HG02763 (cell line): ENCODE results near the gene PLEKHA6.
"Not testable (repeated sequence)": the region's sequence is repeated elsewhere in the genome, so short reads cannot be mapped to it uniquely, and the experiment has no call there.

ENCODE experiments used
- ATAC-seq: cut with Tn5 transposase; IDR thresholded peaks from one replicate; pipeline ENCODE4 v1.9.1; 2021; ENCODE audit warnings: mild to moderate bottlenecking, moderate library complexity; ENCODE audit not compliant: unreplicated experiment

Gene PLEKHA6

GRCh38 chr1:204337036-204337429, 22.7 kb downstream of the PLEKHA6 start:
- ATAC-seq: no peak

DNA sequence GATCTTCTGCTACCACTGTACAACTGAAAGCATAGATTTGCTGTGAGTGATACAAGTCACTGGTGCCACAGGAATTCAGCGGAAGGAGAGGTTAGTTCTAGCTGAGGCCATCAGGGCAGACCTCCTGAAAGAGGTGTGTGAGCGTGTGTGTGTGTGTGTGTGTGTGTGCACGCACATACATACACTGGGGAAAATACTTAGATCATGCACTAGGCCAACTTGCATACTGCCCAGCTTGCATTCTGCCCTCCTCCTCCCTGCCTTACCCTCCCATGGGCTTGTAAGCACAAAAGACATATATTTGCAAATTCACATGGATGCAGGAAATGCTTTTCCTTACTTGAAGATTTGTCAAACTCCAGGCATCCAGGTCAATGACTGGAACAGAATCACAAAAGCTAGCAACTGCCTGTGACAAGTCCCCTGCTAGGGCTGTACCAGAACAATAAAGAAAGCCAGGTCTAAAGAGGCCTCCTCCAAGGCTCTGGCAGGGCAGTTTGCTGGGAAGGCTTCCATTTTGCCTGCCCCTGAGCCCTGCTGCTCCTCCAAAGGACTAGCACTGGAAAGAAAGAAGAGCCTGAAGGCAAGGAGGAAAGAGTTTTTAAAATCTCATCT, 23.2 kb downstream of the PLEKHA6 start:
- ATAC-seq: no peak

GRCh38 chr1:204335533-204335932, 24.2 kb downstream of the PLEKHA6 start:
- ATAC-seq: no peak

GRCh38 chr1:204335085-204335484, 24.6 kb downstream of the PLEKHA6 start:
- ATAC-seq: no peak

DNA sequence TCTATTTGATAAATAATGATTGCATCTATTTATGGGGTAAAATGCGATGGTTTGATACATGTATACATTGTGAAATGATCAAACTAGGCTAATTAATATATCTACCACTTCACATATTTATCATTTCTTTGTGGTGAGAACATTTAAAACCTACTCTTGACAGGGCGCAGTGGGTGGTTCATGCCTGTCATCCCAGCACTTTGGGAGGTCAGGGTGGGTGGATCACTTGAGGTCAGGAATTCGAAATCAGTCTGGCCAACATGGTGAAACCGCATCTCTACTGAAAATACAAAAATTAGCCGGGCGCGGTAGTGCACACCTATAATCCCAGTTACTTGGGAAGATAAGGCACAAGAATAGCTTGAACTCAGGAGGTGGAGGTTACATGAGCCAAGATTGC, 25.3 kb downstream of the PLEKHA6 start:
- ATAC-seq: no peak

DNA sequence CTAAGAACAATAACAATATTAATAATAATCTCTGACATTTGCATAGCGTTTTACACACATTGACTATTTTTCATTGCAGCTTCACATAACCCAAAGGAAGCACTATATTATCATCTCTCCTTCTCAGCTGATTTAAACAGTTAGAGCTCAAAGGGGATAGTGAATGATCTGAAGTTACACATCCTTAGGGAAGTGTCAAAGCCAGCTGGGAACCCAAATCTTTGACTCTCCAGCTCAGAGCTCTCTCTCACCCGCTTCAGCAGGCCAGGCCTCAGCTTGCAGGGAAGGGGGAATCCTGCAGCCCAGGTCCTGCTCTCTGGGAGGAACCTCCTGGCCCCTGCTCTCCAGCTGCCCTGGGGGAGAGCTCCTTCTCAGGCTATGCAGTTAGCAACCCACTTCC, 26.3 kb downstream of the PLEKHA6 start:
- ATAC-seq: no peak

DNA sequence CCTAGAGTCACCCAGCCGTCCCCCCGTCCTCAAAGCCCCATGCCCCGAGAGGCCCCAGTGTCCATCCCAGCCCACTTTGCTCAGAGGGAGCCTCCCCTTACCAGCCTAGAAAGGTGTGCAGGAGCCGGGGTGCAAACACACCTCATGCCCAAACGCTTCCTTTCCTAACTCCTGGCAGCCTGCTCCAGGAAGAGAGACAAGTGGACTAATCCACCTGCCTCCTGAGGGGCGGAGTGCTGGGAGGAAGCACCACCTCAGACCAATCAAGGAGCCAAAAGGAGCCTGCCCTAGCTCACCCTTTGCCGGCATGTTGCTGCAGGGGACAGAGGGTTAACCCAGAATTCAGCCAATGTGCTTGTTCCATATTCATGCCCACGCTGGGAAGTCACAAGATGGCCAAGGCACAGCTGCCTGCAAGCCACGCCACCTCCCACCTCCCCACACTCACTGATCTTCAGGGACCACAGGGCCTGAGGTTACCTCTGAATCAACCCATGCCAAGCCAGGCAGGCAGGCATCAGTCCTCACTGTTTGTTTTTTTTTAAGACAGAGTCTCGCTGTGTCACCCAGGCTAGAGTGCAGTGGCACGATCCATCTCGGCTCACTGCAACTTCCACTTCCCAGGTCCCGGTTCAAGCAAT, 27.8 kb downstream of the PLEKHA6 start:
- no peak for ATAC-seq

DNA sequence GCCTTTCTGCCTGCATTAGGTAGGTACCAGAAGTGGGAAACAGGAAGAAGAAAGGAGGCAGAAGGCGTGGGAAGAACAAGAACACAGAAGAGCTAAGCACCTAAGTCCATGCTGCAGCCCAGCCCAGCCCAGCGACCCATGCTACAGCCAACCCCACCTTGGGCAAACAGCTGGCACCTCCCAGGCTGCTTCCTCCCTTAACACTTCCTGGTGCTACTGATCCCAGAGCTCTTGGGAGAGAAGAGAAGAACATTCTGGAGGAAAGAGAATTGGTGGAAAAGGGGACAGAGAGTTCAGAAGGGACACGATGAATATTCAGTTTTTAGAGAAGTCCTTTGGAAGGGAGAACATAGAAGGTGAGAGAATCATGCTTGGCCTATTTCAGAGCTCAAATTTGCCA, 28.5 kb downstream of the PLEKHA6 start:
- ATAC-seq: no peak

- not testable (repeated sequence) for ATAC-seq
Observed at GRCh38 chr1:204327870-204328269, 31.9 kb downstream of the PLEKHA6 start.

- no peak for ATAC-seq
Observed at GRCh38 chr1:204327359-204327758, 32.4 kb downstream of the PLEKHA6 start.

DNA sequence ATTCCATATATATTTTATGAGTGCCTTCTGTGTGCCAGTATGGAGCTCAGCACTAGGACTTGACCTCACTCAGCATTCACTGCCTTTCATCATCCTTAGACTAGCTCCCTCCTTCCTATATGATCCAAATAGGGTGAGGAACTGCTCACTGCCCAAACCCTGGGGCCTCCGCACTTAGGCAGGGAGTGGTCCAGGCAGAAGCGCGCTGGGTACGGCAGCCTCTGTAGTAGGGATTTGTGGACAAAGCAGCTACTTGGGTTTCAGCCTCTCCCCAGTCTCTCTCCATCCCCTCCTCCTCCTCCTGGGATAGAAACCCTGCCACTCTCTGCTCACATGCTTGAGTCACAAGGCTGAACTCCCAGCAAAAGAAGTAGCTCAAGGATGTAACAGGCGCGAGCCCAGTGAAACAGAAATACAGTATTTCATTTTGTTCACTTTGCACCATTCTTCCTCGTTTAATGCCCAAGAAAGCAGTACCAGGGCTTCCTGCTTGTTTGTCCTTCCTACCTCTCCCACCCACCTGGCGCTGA, 32.9 kb downstream of the PLEKHA6 start:
- ATAC-seq: no peak

GRCh38 chr1:204325944-204326343, 33.8 kb downstream of the PLEKHA6 start:
- ATAC-seq: no peak

- ATAC-seq: no peak
Observed at GRCh38 chr1:204323887-204324286, 35.8 kb downstream of the PLEKHA6 start.

DNA sequence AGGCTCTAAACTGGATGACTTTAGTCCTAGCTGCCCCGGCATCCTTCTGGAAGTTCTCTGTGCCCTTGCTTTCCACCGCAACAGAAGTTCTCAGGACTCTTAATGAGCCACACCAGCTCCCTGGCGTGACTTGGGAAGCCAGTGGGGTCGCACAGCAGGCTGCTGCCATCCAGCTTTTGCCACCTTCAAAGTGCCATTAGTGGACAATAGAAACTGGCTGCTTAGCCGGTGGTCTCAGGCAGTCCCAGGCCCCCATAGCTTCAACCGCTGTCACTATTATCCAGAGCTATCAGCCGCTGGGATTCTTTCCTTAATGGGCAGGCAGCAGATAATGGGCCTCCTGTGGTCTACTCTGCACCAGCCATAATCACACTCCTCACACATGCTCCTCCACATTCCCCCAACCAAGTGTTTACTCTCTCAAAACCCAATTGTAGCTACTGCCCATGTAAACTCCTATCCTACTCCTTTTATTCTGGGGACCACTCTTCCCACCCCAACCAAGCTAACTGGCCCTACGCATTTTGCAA, 37.3 kb downstream of the PLEKHA6 start:
- ATAC-seq: no peak

- no peak for ATAC-seq
Observed at GRCh38 chr1:204321665-204322064, 38.1 kb downstream of the PLEKHA6 start.

- ATAC-seq: no peak
Observed at GRCh38 chr1:204321051-204321450, 38.7 kb downstream of the PLEKHA6 start.

- no peak for ATAC-seq
Observed at GRCh38 chr1:204320382-204320804, 39.3 kb downstream of the PLEKHA6 start.

GRCh38 chr1:204319462-204319861, 40.3 kb downstream of the PLEKHA6 start:
- no peak for ATAC-seq

GRCh38 chr1:204319027-204319426, 40.7 kb downstream of the PLEKHA6 start:
- no peak for ATAC-seq

DNA sequence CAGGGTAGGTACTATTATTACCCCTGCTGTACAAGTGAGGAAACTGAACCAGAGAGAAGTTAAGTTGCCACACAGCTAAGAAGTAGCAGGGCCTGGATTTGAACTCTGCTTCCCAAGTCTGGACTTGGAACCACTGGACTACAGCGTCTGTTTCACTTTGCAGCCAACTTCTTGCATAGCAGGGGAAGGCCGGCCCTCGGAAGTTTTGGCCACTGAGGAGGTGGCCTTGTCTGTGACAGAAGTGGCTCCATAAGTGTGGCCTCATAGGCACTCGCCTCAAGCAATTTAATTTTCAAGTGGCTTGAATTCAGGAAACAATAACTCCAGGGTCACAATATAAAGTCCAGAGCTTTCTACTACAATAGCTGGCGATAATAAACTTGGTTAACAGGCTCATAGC, 41.4 kb downstream of the PLEKHA6 start:
- ATAC-seq: no peak

DNA sequence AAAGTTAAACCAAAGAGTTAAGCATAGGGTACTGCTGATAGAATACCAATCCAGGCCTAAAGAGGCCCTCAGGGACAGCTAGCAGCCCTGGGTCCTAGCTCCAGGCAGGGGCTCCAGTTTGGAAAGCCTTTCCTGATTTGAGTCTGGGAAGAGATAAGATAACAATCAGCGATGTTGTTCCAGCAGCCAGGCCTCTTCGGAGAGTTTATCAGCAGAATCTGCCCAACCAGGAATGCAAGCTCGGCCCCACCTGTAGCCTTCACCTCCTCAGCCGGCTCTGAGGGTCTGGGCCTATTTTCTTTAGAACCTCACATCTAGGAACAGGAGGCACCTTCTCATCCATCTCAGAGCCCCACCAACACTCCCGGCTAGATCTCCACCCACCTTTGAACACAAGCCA, 42.6 kb downstream of the PLEKHA6 start:
- no peak for ATAC-seq

DNA sequence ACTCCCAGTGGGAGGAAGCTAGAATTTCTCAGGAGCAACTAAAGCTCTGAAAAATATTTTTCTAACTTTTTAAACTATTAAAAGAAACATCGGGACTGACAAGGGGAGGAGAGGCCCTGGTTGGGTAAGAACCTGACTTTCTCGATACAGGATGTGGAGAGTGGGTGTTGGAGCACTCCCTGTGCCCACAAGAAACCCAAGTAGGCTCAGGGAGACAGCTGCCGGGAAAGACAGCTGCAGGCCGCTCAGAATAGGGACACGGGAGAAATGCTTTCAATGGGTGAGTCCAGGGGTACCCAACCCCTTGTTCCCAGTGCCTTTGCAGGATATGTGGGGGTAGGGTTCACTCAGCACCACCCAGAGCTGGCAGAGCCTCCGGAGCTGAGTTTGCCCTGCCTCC, 43.6 kb downstream of the PLEKHA6 start:
- ATAC-seq: no peak
